Liver (tissue), 3 donors: ENCODE results near the gene CELF2.

ENCODE experiments used
- EGR1 ChIP-seq, 2 donors: IDR thresholded peaks; 2 replicates each; pipeline ENCODE4 v1.6.1; 2016 to 2018; ENCODE audit warnings: antibody characterized with exemption in 2 of 2, low read depth in 2 of 2
- HNF4A ChIP-seq, 2 donors: conservative IDR thresholded peaks; 2 replicates each; pipeline ENCODE4 v1.6.1; 2016; ENCODE audit warnings: antibody characterized with exemption in 2 of 2, mild to moderate bottlenecking in 2 of 2
- RXRA ChIP-seq, 2 donors: IDR thresholded peaks; 2 replicates each; pipeline ENCODE4 v1.6.1; 2017 to 2018; ENCODE audit warnings: antibody characterized with exemption in 2 of 2, mild to moderate bottlenecking in 1 of 2
- TAF1 ChIP-seq: conservative IDR thresholded peaks from 2 replicates; pipeline ENCODE4 v1.6.1; 2016; ENCODE audit warnings: antibody characterized with exemption, mild to moderate bottlenecking
- YY1 ChIP-seq: IDR thresholded peaks from 2 replicates; pipeline ENCODE4 v1.6.1; 2016; ENCODE audit warnings: antibody characterized with exemption, mild to moderate bottlenecking
- TF ChIP-seq, protein P1 (sequence below): fragments of 150-350 bp; IDR thresholded peaks from 2 replicates; pipeline ENCODE4 v1.5.1; 2017; ENCODE audit warnings: improper control_type of control experiment, low read depth, low read length; ENCODE audit not compliant: missing input control
- TF ChIP-seq, protein P2 (sequence below): IDR thresholded peaks from 2 replicates; pipeline ENCODE4 v1.6.1; 2016; ENCODE audit warnings: antibody characterized with exemption
- TF ChIP-seq, protein P3 (sequence below): IDR thresholded peaks from 2 replicates; pipeline ENCODE4 v1.6.1; 2016; ENCODE audit warnings: antibody characterized with exemption
- donor health status: healthy.
- donor health status: healthy.

DNA sequence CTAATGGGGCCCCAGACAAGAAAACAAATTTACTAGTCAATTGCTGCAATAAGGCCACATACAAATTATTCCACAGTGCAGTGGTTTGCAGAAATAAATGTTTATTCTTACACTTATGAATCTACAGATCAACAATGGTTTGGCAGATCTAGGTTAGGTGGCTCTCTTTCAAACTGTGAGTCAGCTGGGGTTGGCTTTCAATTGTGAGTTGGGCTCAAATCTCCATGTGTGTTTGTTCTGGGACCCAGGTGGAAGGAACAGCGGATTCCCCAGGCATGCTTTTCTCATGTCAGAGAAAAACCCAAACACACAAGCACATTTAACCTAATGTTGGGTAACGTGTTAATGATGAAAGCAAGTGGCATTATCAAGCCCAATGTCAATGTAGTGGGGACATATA lies 25.6 kb upstream of the CELF2 start:
- TF ChIP-seq, protein P1, sequence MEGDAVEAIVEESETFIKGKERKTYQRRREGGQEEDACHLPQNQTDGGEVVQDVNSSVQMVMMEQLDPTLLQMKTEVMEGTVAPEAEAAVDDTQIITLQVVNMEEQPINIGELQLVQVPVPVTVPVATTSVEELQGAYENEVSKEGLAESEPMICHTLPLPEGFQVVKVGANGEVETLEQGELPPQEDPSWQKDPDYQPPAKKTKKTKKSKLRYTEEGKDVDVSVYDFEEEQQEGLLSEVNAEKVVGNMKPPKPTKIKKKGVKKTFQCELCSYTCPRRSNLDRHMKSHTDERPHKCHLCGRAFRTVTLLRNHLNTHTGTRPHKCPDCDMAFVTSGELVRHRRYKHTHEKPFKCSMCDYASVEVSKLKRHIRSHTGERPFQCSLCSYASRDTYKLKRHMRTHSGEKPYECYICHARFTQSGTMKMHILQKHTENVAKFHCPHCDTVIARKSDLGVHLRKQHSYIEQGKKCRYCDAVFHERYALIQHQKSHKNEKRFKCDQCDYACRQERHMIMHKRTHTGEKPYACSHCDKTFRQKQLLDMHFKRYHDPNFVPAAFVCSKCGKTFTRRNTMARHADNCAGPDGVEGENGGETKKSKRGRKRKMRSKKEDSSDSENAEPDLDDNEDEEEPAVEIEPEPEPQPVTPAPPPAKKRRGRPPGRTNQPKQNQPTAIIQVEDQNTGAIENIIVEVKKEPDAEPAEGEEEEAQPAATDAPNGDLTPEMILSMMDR = no peak
- no peak for TF ChIP-seq YY1
- TF ChIP-seq, protein P2, sequence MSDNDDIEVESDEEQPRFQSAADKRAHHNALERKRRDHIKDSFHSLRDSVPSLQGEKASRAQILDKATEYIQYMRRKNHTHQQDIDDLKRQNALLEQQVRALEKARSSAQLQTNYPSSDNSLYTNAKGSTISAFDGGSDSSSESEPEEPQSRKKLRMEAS = no peak
- TF ChIP-seq, protein P3, sequence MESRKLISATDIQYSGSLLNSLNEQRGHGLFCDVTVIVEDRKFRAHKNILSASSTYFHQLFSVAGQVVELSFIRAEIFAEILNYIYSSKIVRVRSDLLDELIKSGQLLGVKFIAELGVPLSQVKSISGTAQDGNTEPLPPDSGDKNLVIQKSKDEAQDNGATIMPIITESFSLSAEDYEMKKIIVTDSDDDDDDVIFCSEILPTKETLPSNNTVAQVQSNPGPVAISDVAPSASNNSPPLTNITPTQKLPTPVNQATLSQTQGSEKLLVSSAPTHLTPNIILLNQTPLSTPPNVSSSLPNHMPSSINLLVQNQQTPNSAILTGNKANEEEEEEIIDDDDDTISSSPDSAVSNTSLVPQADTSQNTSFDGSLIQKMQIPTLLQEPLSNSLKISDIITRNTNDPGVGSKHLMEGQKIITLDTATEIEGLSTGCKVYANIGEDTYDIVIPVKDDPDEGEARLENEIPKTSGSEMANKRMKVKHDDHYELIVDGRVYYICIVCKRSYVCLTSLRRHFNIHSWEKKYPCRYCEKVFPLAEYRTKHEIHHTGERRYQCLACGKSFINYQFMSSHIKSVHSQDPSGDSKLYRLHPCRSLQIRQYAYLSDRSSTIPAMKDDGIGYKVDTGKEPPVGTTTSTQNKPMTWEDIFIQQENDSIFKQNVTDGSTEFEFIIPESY = no peak
- TF ChIP-seq HNF4A (conservative IDR thresholded peaks at IDR 0.05) = no peak
- no peak for TF ChIP-seq TAF1
- no peak for TF ChIP-seq EGR1 (IDR thresholded peaks at IDR 0.05; ENCODE audit: low read depth in 2 of 2)
- TF ChIP-seq RXRA (IDR thresholded peaks at IDR 0.05) = no peak
